Neural cell (in vitro differentiated cells): Measurements from ENCODE around the gene BTBD17. TPM values are rescaled to one million over a fixed set of nuclear protein-coding genes. Genes with fewer than 3 reads are reported as not detected.

ENCODE experiments used
- H2AFZ ChIP-seq: fragments of 200-600, 300-800 bp; sonication (generic), shearing (Covaris generic); 2 replicates; pipeline ENCODE4 v1.6.0; 2014; ENCODE audit warnings: low read depth, mild to moderate bottlenecking, antibody characterized with exemption, low read length, moderate library complexity
- H3F3A ChIP-seq: fragments of 200-600 bp; shearing (Covaris generic); 2 replicates; pipeline ENCODE4 v1.6.1; 2016; ENCODE audit warnings: mild to moderate bottlenecking, moderate library complexity, mixed read lengths, antibody characterized with exemption, low read length; ENCODE audit not compliant: insufficient read depth, poor library complexity, severe bottlenecking
- H3K27ac ChIP-seq: fragments of 200-600, 300-800 bp; sonication (generic), shearing (Covaris generic); 2 replicates; pipeline ENCODE4 v1.5.1; 2014; ENCODE audit warnings: mild to moderate bottlenecking, low read length, moderate library complexity
- H3K27me3 ChIP-seq: fragments of 300-800, 200-600 bp; sonication (generic), shearing (Covaris generic); 2 replicates; pipeline ENCODE4 v1.6.0; 2014; ENCODE audit warnings: mild to moderate bottlenecking, low read depth, low read length, moderate library complexity; ENCODE audit not compliant: insufficient read depth
- H3K36me3 ChIP-seq: fragments of 300-800, 200-600 bp; sonication (generic), shearing (Covaris generic); 2 replicates; pipeline ENCODE4 v1.5.1; 2014; ENCODE audit warnings: mild to moderate bottlenecking, antibody characterized with exemption, low read length, moderate library complexity; ENCODE audit not compliant: insufficient read depth
- H3K4me2 ChIP-seq: fragments of 300-800, 200-600 bp; sonication (generic), shearing (Covaris generic); 2 replicates; pipeline ENCODE4 v1.6.0; 2014; ENCODE audit warnings: mild to moderate bottlenecking, low read length
- H3K4me3 ChIP-seq: fragments of 300-800, 200-600 bp; sonication (generic), shearing (Covaris generic); 2 replicates; pipeline ENCODE4 v1.5.1; 2014; ENCODE audit warnings: mild to moderate bottlenecking, low read length, moderate library complexity
- H3K79me2 ChIP-seq: fragments of 200-600 bp; shearing (Covaris generic); replicated peaks from 2 replicates; pipeline ENCODE4 v1.6.0; 2014; ENCODE audit warnings: mild to moderate bottlenecking, low read length, moderate library complexity; ENCODE audit not compliant: insufficient read depth
- H3K9ac ChIP-seq: fragments of 300-800, 200-600 bp; sonication (generic), shearing (Covaris generic); 2 replicates; pipeline ENCODE4 v1.6.1; 2016; ENCODE audit warnings: mild to moderate bottlenecking, low read length, mixed read lengths
- H3K9me2 ChIP-seq: fragments of 200-600 bp; shearing (Covaris generic); 2 replicates; pipeline ENCODE4 v1.6.1; 2016; ENCODE audit warnings: mild to moderate bottlenecking, low read length, mixed read lengths; ENCODE audit not compliant: insufficient read depth
- H3K9me3 ChIP-seq: fragments of 200-600, 300-800 bp; sonication (generic), shearing (Covaris generic); 2 replicates; pipeline ENCODE4 v1.6.1; 2016; ENCODE audit warnings: mild to moderate bottlenecking, mixed run types, low read length, moderate library complexity, mixed read lengths
- H4K20me1 ChIP-seq: fragments of 200-600 bp; shearing (Covaris generic); 2 replicates; pipeline ENCODE4 v1.6.1; 2016; ENCODE audit warnings: mild to moderate bottlenecking, mixed run types; ENCODE audit not compliant: insufficient read depth
- CTCF ChIP-seq: fragments of 450-650 bp; IDR thresholded peaks from 2 replicates; pipeline ENCODE4 v1.5.1; 2014; ENCODE audit warnings: antibody characterized with exemption, mild to moderate bottlenecking, moderate library complexity; ENCODE audit not compliant: poor library complexity, severe bottlenecking
- EP300 ChIP-seq: fragments of 450-650 bp; conservative IDR thresholded peaks from 2 replicates; pipeline ENCODE4 v1.6.1; 2014; ENCODE audit warnings: antibody characterized with exemption, mild to moderate bottlenecking, moderate library complexity; ENCODE audit not compliant: poor library complexity, severe bottlenecking
- EZH2 ChIP-seq: fragments of 200-600, 300-800 bp; shearing (Covaris generic), sonication (generic); IDR thresholded peaks from 2 replicates; pipeline ENCODE4 v1.6.1; 2014; ENCODE audit warnings: antibody characterized with exemption, low read length, borderline replicate concordance, mild to moderate bottlenecking; ENCODE audit not compliant: insufficient read depth, poor library complexity, severe bottlenecking
- MXI1 ChIP-seq: fragments of 450-650 bp; conservative IDR thresholded peaks from 2 replicates; pipeline ENCODE4 v1.6.1; 2014; ENCODE audit warnings: antibody characterized with exemption, mild to moderate bottlenecking; ENCODE audit not compliant: poor library complexity, severe bottlenecking
- POLR2AphosphoS5 ChIP-seq: IDR thresholded peaks from 2 replicates; pipeline ENCODE4 v1.6.1; 2012
- RAD21 ChIP-seq: fragments of 450-650 bp; conservative IDR thresholded peaks from 2 replicates; pipeline ENCODE4 v1.6.1; 2014; ENCODE audit warnings: antibody characterized with exemption, mild to moderate bottlenecking, moderate library complexity
- REST ChIP-seq: IDR thresholded peaks from 2 replicates; pipeline ENCODE4 v1.6.1; 2012; ENCODE audit warnings: borderline replicate concordance
- SMC3 ChIP-seq: fragments of 450-650 bp; conservative IDR thresholded peaks from 2 replicates; pipeline ENCODE4 v1.6.1; 2014; ENCODE audit warnings: antibody characterized with exemption, mild to moderate bottlenecking, moderate library complexity; ENCODE audit not compliant: poor library complexity
- TAF1 ChIP-seq: IDR thresholded peaks from 2 replicates; pipeline ENCODE4 v1.6.1; 2012; ENCODE audit warnings: low read depth
- polyA plus RNA-seq: library from polyadenylated mRNA; depleted of rRNA; stranded (reverse); fragments of >200 nt; gene quantifications from 2 replicates; pipeline ENCODE4 v1.2.3, GENCODE V29; 2014

BTBD17 gene
- polyA plus RNA-seq, 1 donor from 2014 or later, result 5.3 TPM

- Histone ChIP-seq H3K4me3 (peak overlapping the region; percentile 45), H3K27me3 (peaks cover 34% of the 10 kb centered on the region), H3K4me2 (no peak overlapping the region)
Measured at GRCh38 chr17:74325376-74325742, 36.3 kb downstream of the BTBD17 start.

GRCh38 chr17:74324521-74324920, 37.1 kb downstream of the BTBD17 start:
- H3K9ac ChIP-seq, result no peak overlapping the region
- no peak overlapping the region for H3K4me2 ChIP-seq
- H3F3A ChIP-seq, result no peaks in the 10 kb centered on the region
- no peaks in the 10 kb centered on the region for H3K9me3 ChIP-seq
- no peak overlapping the region for H3K27ac ChIP-seq
- no peak overlapping the region for H3K4me3 ChIP-seq
- H2AFZ ChIP-seq, result no peak overlapping the region
- no peaks in the 10 kb centered on the region for H3K9me2 ChIP-seq
- H3K79me2 ChIP-seq, result no peaks in the 10 kb centered on the region
- no peaks in the 10 kb centered on the region for H3K36me3 ChIP-seq
- H4K20me1 ChIP-seq, result no peaks in the 10 kb centered on the region
- peaks cover 34% of the 10 kb centered on the region for H3K27me3 ChIP-seq
- TF ChIP-seq CTCF, result no peak
- TF ChIP-seq POLR2AphosphoS5, result no peak
- no peak for TF ChIP-seq REST
- TF ChIP-seq MXI1, result no peak
- TF ChIP-seq SMC3, result no peak
- TF ChIP-seq RAD21, result no peak
- TF ChIP-seq TAF1, result no peak

More at GRCh38 chr17:74325376-74325742, 36.3 kb downstream of the BTBD17 start:
- TF ChIP-seq POLR2AphosphoS5, result no peak
- no peak for TF ChIP-seq SMC3
- no peak for TF ChIP-seq REST
- no peak for TF ChIP-seq CTCF
- no peak for TF ChIP-seq EZH2
- no peak for TF ChIP-seq TAF1
- no peak for TF ChIP-seq MXI1
- no peak for TF ChIP-seq EP300
- no peak for TF ChIP-seq RAD21
- H3K9me2 ChIP-seq, result no peaks in the 10 kb centered on the region
- no peaks in the 10 kb centered on the region for H3K9me3 ChIP-seq
- H4K20me1 ChIP-seq, result no peaks in the 10 kb centered on the region
- H3K27ac ChIP-seq, result no peak overlapping the region
- H3K36me3 ChIP-seq, result no peaks in the 10 kb centered on the region
- H3K9ac ChIP-seq, result no peak overlapping the region
- no peaks in the 10 kb centered on the region for H3K79me2 ChIP-seq
- H3F3A ChIP-seq, result no peaks in the 10 kb centered on the region
- H2AFZ ChIP-seq, result no peak overlapping the region
